H1 (cell line): Measurements from ENCODE around the gene MSANTD7. TPM values are rescaled to one million over a fixed set of nuclear protein-coding genes. Genes with fewer than 3 reads are reported as not detected.

ENCODE experiments used
- CTCF ChIA-PET: fragments of 300-600 bp; sonication (Branson Sonifier 250); formaldehyde crosslinking; loops from one replicate; lab custom pipeline; 2021; ENCODE audit not compliant: partially characterized antibody; lab: Charles Lee
- POLR2A ChIA-PET: fragments of 300-600 bp; sonication (Branson Sonifier 250); formaldehyde crosslinking; loops from one replicate; lab custom pipeline; 2021; ENCODE audit warnings: inconsistent platforms; ENCODE audit not compliant: partially characterized antibody; lab: Charles Lee
- DNase-seq, 2 experiments: peaks; one replicate each; pipeline versions ENCODE4 v3.0.0 to v3.0.0-alpha.2; 2010 to 2022; ENCODE audit warnings: low spot score in 2 of 2, low read depth in 1 of 2, mixed read lengths in 1 of 2
- FAIRE-seq: peaks from 2 replicates; lab custom pipeline; 2011; peaks lifted over from hg19 to GRCh38; lab: Jason Lieb, UNC
- H2AFZ ChIP-seq: 2 replicates; pipeline ENCODE4 v1.8.1; 2012; ENCODE audit warnings: low read length, inconsistent platforms
- H2AK5ac ChIP-seq: 2 replicates; pipeline ENCODE4 v1.6.1; 2013; ENCODE audit warnings: low read depth, low read length
- H2BK120ac ChIP-seq: replicated peaks from 2 replicates; pipeline ENCODE3; 2013; ENCODE audit warnings: low read depth, low read length, inconsistent platforms
- H2BK12ac ChIP-seq: 2 replicates; pipeline ENCODE4 v1.6.1; 2013; ENCODE audit warnings: low read depth, low read length
- H2BK15ac ChIP-seq: 2 replicates; pipeline ENCODE4 v1.6.1; 2013; ENCODE audit warnings: low read length
- H2BK20ac ChIP-seq: 2 replicates; pipeline ENCODE4 v1.6.1; 2013; ENCODE audit warnings: low read length
- H2BK5ac ChIP-seq: 2 replicates; pipeline ENCODE4 v1.6.1; 2013; ENCODE audit warnings: low read depth, low read length
- H3K14ac ChIP-seq: 2 replicates; pipeline ENCODE4 v1.6.1; 2013; ENCODE audit warnings: inconsistent platforms; ENCODE audit not compliant: insufficient read length
- H3K18ac ChIP-seq: 2 replicates; pipeline ENCODE4 v1.6.1; 2013; ENCODE audit warnings: low read length; ENCODE audit errors: extremely low read depth
- H3K23ac ChIP-seq: 2 replicates; pipeline ENCODE4 v1.6.1; 2013; ENCODE audit warnings: inconsistent platforms; ENCODE audit not compliant: insufficient read length
- H3K23me2 ChIP-seq: 2 replicates; pipeline ENCODE4 v1.6.1; 2013; ENCODE audit warnings: low read depth, low read length
- H3K27ac ChIP-seq: 2 replicates; pipeline ENCODE4 v1.6.1; 2011; ENCODE audit warnings: low read depth, low read length, inconsistent platforms
- H3K27me3 ChIP-seq, 4 experiments: replicated peaks in 1 of 4; 1 replicate in 1 of 4; 2 replicates in 3 of 4; pipeline versions ENCODE4 v1.6.1 to v1.8.1; 2011 to 2013; ENCODE audit warnings: low read length in 3 of 4, mild to moderate bottlenecking in 3 of 4, inconsistent platforms in 2 of 4, mixed read lengths in 2 of 4, moderate library complexity in 1 of 4; ENCODE audit not compliant: control insufficient read depth in 3 of 4, insufficient read depth in 3 of 4; ENCODE audit errors: extremely low read depth in 1 of 4
- H3K36me3 ChIP-seq, 4 experiments: 2 replicates each; pipeline versions ENCODE4 v1.6.1 to v1.8.1; 2011 to 2013; ENCODE audit warnings: mild to moderate bottlenecking in 4 of 4, low read length in 3 of 4, moderate library complexity in 2 of 4, control low read depth in 1 of 4, inconsistent platforms in 1 of 4; ENCODE audit not compliant: insufficient read depth in 4 of 4, control insufficient read depth in 2 of 4
- H3K4ac ChIP-seq: replicated peaks from 2 replicates; pipeline ENCODE3; 2013; ENCODE audit warnings: low read length, low read depth, mixed read lengths, inconsistent platforms; ENCODE audit not compliant: insufficient read length
- H3K4me1 ChIP-seq, 4 experiments: replicated peaks in 1 of 4; 1 replicate in 1 of 4; 2 replicates in 3 of 4; pipeline versions ENCODE4 v1.6.1 to v1.8.1; 2011 to 2013; ENCODE audit warnings: low read length in 3 of 4, inconsistent platforms in 2 of 4, mixed read lengths in 1 of 4; ENCODE audit not compliant: insufficient read depth in 4 of 4, control insufficient read depth in 3 of 4
- H3K4me2 ChIP-seq, 2 experiments: 2 replicates each; pipeline versions ENCODE4 v1.6.1 to v1.8.1; 2011 to 2013; ENCODE audit warnings: low read depth in 2 of 2, low read length in 2 of 2, control low read depth in 1 of 2, inconsistent platforms in 1 of 2, mild to moderate bottlenecking in 1 of 2; ENCODE audit not compliant: insufficient read depth in 1 of 2
- H3K4me3 ChIP-seq, 4 experiments: fragments of 200-600, 300-600 bp in 1 of 4; sonication (generic), shearing (Covaris generic), sonication (Bioruptor Twin) in 1 of 4; 2 replicates each; pipeline versions ENCODE4 v1.5.1 to v1.8.1; 2011 to 2016; ENCODE audit warnings: low read length in 4 of 4, low read depth in 3 of 4, control low read depth in 2 of 4, inconsistent platforms in 2 of 4, mild to moderate bottlenecking in 2 of 4, mixed read lengths in 1 of 4, moderate library complexity in 1 of 4; ENCODE audit not compliant: insufficient read depth in 2 of 4; ENCODE audit errors: extremely low read depth in 1 of 4
- H3K56ac ChIP-seq: replicated peaks from 2 replicates; pipeline ENCODE3; 2013; ENCODE audit warnings: low read depth, mild to moderate bottlenecking, mixed read lengths, low read length, inconsistent platforms; ENCODE audit not compliant: insufficient read length
- H3K79me1 ChIP-seq: 2 replicates; pipeline ENCODE4 v1.6.1; 2013; ENCODE audit warnings: low read depth, low read length, control low read depth
- H3K79me2 ChIP-seq, 2 experiments: 2 replicates each; pipeline versions ENCODE4 v1.6.1 to v1.8.1; 2012 to 2013; ENCODE audit warnings: low read length in 2 of 2, mild to moderate bottlenecking in 2 of 2, inconsistent platforms in 1 of 2; ENCODE audit not compliant: insufficient read depth in 2 of 2, control insufficient read depth in 1 of 2
- H3K9ac ChIP-seq, 4 experiments: replicated peaks in 1 of 4; 1 replicate in 1 of 4; 2 replicates in 3 of 4; pipeline versions ENCODE4 v1.6.1 to v1.8.1; 2011 to 2013; ENCODE audit warnings: low read depth in 3 of 4, low read length in 3 of 4, control low read depth in 2 of 4, mild to moderate bottlenecking in 2 of 4, moderate library complexity in 2 of 4, inconsistent platforms in 1 of 4; ENCODE audit errors: extremely low read depth in 1 of 4
- H3K9me3 ChIP-seq, 2 experiments: 2 replicates each; pipeline versions ENCODE4 v1.6.1 to v1.8.1; 2012 to 2013; ENCODE audit warnings: mild to moderate bottlenecking in 2 of 2, moderate library complexity in 2 of 2, control low read depth in 1 of 2, inconsistent platforms in 1 of 2, low read depth in 1 of 2, low read length in 1 of 2, mixed read lengths in 1 of 2; ENCODE audit not compliant: insufficient read depth in 2 of 2
- H4K20me1 ChIP-seq, 2 experiments: replicated peaks in 1 of 2; 2 replicates each; pipeline versions ENCODE3 to v1.8.1; 2011 to 2013; ENCODE audit warnings: inconsistent platforms in 2 of 2, low read length in 2 of 2, mild to moderate bottlenecking in 1 of 2; ENCODE audit not compliant: insufficient read depth in 2 of 2, control insufficient read depth in 1 of 2
- H4K5ac ChIP-seq: 2 replicates; pipeline ENCODE4 v1.6.1; 2013; ENCODE audit warnings: low read length, low read depth, mixed read lengths, inconsistent platforms; ENCODE audit not compliant: insufficient read length
- H4K8ac ChIP-seq: 2 replicates; pipeline ENCODE4 v1.8.0; 2013; ENCODE audit warnings: mild to moderate bottlenecking, moderate library complexity, low read length, inconsistent platforms; ENCODE audit not compliant: insufficient read depth; ENCODE audit errors: extremely low read depth
- H4K91ac ChIP-seq: replicated peaks from 2 replicates; pipeline ENCODE3; 2013; ENCODE audit warnings: low read length, mixed read lengths, inconsistent platforms; ENCODE audit not compliant: insufficient read length
- CREB1 ChIP-seq: IDR thresholded peaks from 2 replicates; pipeline ENCODE4 v1.6.1; 2012; ENCODE audit warnings: inconsistent platforms
- CTBP2 ChIP-seq: IDR thresholded peaks from 2 replicates; pipeline ENCODE4 v1.7.0; 2011; ENCODE audit warnings: borderline replicate concordance, mild to moderate bottlenecking, moderate library complexity, mixed read lengths, low read length; ENCODE audit not compliant: insufficient read depth, insufficient read length
- EP300 ChIP-seq, 2 experiments: IDR thresholded peaks; 1 replicate in 1 of 2; 2 replicates in 1 of 2; pipeline ENCODE4 v1.6.1; 2011 to 2012; ENCODE audit warnings: low read depth in 2 of 2, low read length in 2 of 2, mild to moderate bottlenecking in 2 of 2, borderline replicate concordance in 1 of 2, inconsistent platforms in 1 of 2, moderate library complexity in 1 of 2
- HDAC2 ChIP-seq, 2 experiments: fragments of 300-600 bp in 1 of 2; sonication (generic) in 1 of 2; IDR thresholded peaks; 2 replicates each; pipeline ENCODE4 v1.6.1; 2011 to 2012; ENCODE audit warnings: low read depth in 2 of 2, low read length in 2 of 2, mild to moderate bottlenecking in 2 of 2, moderate library complexity in 2 of 2, borderline replicate concordance in 1 of 2, inconsistent platforms in 1 of 2
- JUN ChIP-seq: IDR thresholded peaks from 2 replicates; pipeline ENCODE4 v1.6.1; 2011; ENCODE audit warnings: low read depth, mild to moderate bottlenecking, improper control_type of control experiment, low read length
- JUND ChIP-seq: IDR thresholded peaks from 2 replicates; pipeline ENCODE4 v1.6.1; 2011; ENCODE audit warnings: mild to moderate bottlenecking, improper control_type of control experiment, low read length
- KDM1A ChIP-seq: fragments of 200-600, 300-600 bp; sonication (generic); IDR thresholded peaks from 2 replicates; pipeline ENCODE4 v1.7.1; 2016; ENCODE audit warnings: mild to moderate bottlenecking, low read length, borderline replicate concordance
- RBBP5 ChIP-seq: IDR thresholded peaks from 2 replicates; pipeline ENCODE4 v1.7.1; 2012; ENCODE audit warnings: low read depth, mild to moderate bottlenecking, inconsistent platforms, low read length, moderate library complexity, borderline replicate concordance
- RXRA ChIP-seq: IDR thresholded peaks from 2 replicates; pipeline ENCODE4 v1.6.1; 2011; ENCODE audit warnings: low read depth, mild to moderate bottlenecking, low read length, moderate library complexity; ENCODE audit not compliant: insufficient read depth
- SP2 ChIP-seq: IDR thresholded peaks from 2 replicates; pipeline ENCODE4 v1.6.1; 2012; ENCODE audit warnings: mild to moderate bottlenecking, low read length, inconsistent platforms
- TBP ChIP-seq: IDR thresholded peaks from 2 replicates; pipeline ENCODE4 v1.6.1; 2011; ENCODE audit warnings: low read depth, low read length, improper control_type of control experiment
- YY1 ChIP-seq: IDR thresholded peaks from 2 replicates; pipeline ENCODE4 v1.6.1; 2011; ENCODE audit warnings: low read depth, mild to moderate bottlenecking, low read length
- WGBS, 2 experiments: shearing (Covaris generic) in 1 of 2; methylation state at CpG; one replicate each; pipeline versions ENCODE4 v1.1.6 to v1.1.7; 2013 to 2015; ENCODE audit warnings: low lambda C conversion rate in 2 of 2, mixed read lengths in 2 of 2, inconsistent platforms in 1 of 2, low coverage in 1 of 2, missing lambda C conversion rate in 1 of 2; ENCODE audit not compliant: insufficient replicate concordance in 2 of 2, insufficient coverage in 1 of 2, insufficient read length in 1 of 2; ENCODE audit errors: extremely low coverage in 1 of 2, missing lambda C conversion rate in 1 of 2; 5-methylcytosine and 5-hydroxymethylcytosine counted together
- polyA plus RNA-seq, 7 experiments: library from polyadenylated mRNA; depleted of rRNA in 3 of 7; stranded (reverse) in 5 of 7; unstranded in 2 of 7; fragments of >200 nt in 5 of 7; fragments of 200-250 nt in 2 of 7; gene quantifications; 1 replicate in 5 of 7; 2 replicates in 1 of 7; 4 replicates in 1 of 7; pipeline versions ENCODE4 v1.2.1 to v1.2.3, GENCODE V29; 2011 to 2013; ENCODE audit warnings: missing spikeins in 2 of 7, mixed read lengths in 2 of 7
- total RNA-seq: library from RNA; stranded (reverse); fragmentation: NEBNext Ultra II Directional; extraction: Animal tissue kit (Norgen Biotek cat#: 25700); gene quantifications from 2 replicates; pipeline ENCODE4 v1.2.1, GENCODE V29; 2021

MSANTD7 gene
- total and polyA plus RNA-seq, 2 of the 8 experiments (the other 6 are each of a cell fraction or from before 2014, with no cell fraction given) = 5.0 to 15.2 TPM

DNA sequence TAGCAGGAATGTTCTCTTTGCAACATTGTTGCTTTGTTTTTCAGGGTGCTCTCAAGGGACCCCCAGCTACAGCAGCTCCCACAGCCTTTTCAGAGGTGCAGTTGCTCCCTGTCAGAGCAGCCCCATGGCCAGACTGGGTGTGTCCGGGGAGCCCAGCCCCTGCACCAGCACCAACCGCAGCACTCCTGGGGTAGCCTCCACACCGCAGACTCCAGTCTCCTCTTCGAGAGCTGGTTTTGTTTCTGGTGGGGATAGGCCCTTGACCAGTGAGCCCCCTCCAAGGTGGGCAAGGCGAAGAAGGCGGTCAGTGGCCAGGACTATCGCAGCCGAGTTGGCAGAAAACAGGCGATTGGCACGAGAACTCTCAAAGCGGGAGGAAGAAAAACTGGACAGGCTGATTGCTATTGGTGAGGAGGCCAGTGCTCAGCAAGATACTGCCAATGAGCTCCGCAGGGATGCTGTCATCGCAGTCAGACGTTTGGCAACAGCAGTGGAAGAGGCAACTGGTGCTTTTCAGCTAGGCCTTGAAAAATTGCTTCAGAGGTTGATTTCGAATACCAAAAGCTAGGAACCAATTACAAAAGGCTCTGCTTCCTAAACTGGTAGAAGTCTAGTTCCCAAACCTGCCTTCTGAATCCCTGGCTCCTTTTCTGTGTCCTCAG lies 5.4 kb downstream of the MSANTD7 start:
- no peak overlapping the region for H3K56ac ChIP-seq
- peaks cover 3 to 11% of the 10 kb centered on the region in 2 experiments for H4K20me1 ChIP-seq
- no peak overlapping the region for H4K5ac ChIP-seq
- H2BK20ac ChIP-seq = no peak overlapping the region
- no peaks in the 10 kb centered on the region for H3K9me3 ChIP-seq
- H3K4me2 ChIP-seq = no peak overlapping the region
- H3K23ac ChIP-seq = no peak overlapping the region
- no peak overlapping the region for H4K8ac ChIP-seq
- 85% methylated on average over 15 of the region's 15 CpGs; no CpG with 5 or more reads in 1 of the 2 experiments for WGBS, 2 experiments
- no peak overlapping the region for H3K27ac ChIP-seq
- H3K9ac ChIP-seq = no peak overlapping the region
- H3K27me3 ChIP-seq = no peaks in the 10 kb centered on the region
- H3K36me3 ChIP-seq = peaks cover 30 to 52% (median 37%) of the 10 kb centered on the region in 4 experiments
- no peak overlapping the region for H3K4me3 ChIP-seq
- DNase-seq (no peak), FAIRE-seq (no peak)
- no peak overlapping the region for H2BK120ac ChIP-seq
- no peak overlapping the region for H2AK5ac ChIP-seq
- POLR2A ChIA-PET = interaction anchor here (0.8 to 1.5 kb wide), 6 partner anchors 8 to 354 kb away, joined by 3 to 5 read pairs (median 3); partner anchors contain the start of gene SUV39H2
- no peak overlapping the region for H3K4ac ChIP-seq
- H3K14ac ChIP-seq = no peak overlapping the region
- no peak overlapping the region for H2BK15ac ChIP-seq
- no peak overlapping the region for H2BK5ac ChIP-seq
- H2AFZ ChIP-seq = no peak overlapping the region
- peaks cover 5% of the 10 kb centered on the region; the same call in 1 of the 2 replicates for H3K79me1 ChIP-seq
- no peaks in the 10 kb centered on the region; the same call in 1 of the 2 replicates for H3K23me2 ChIP-seq
- no peak overlapping the region for H4K91ac ChIP-seq
- no peak overlapping the region for H2BK12ac ChIP-seq
- peaks cover 9 to 41% of the 10 kb centered on the region in 2 experiments for H3K79me2 ChIP-seq
- H3K4me1 ChIP-seq = peaks cover 0 to 3% (median 1%) of the 10 kb centered on the region in 4 experiments; a peak in 2 of 7 replicates
- H3K18ac ChIP-seq = no peak overlapping the region
- CTCF ChIA-PET = interaction anchor here (1.5 kb wide), 1 partner anchor 41 kb away, joined by 3 read pairs; no protein-coding TSS in a partner anchor
- TF ChIP-seq JUND (no peak), KDM1A (no peak), JUN (no peak), RXRA (no peak), CREB1 (no peak), SP2 (no peak), RBBP5 (no peak), EP300 (IDR thresholded peaks at IDR 0.05; ENCODE audit: borderline replicate concordance in 1 of 2, low read depth in 2 of 2, low read length in 2 of 2) (no peak), HDAC2 (IDR thresholded peaks at IDR 0.05; ENCODE audit: borderline replicate concordance in 1 of 2, low read depth in 2 of 2, low read length in 2 of 2) (no peak), TBP (no peak), YY1 (no peak), CTBP2 (no peak)
